Liver (tissue), 2 donors: ENCODE measurements around the gene TLE4.

Experiments used
- REST ChIP-seq: IDR thresholded peaks from 2 replicates; pipeline ENCODE4 v1.6.1; 2016; ENCODE audit warnings: antibody characterized with exemption, mild to moderate bottlenecking
- TAF1 ChIP-seq: conservative IDR thresholded peaks from 2 replicates; pipeline ENCODE4 v1.6.1; 2016; ENCODE audit warnings: antibody characterized with exemption, mild to moderate bottlenecking
- donor health status: healthy.

DNA sequence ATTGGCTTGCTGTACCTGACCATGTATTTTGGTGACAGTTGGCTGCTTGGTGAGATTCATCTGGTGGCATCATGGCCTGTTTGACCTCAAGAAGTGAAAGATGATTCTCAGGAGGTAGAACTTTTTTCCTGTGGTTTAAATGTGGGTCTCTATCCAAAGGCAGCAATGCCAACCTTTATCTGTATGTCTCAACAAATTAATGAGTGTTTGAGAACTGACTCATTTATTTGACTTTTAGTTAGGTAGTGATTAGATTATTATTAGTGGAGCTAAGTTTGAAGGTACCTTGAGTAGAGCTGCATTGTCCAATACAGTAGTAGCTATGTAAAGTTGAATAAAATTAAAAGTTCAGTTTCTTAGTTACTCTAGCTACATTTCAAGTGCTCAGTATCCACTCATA is 48.2 kb downstream of the TLE4 start:
- TF ChIP-seq TAF1 (no peak), REST (no peak)
